HG03460 (cell line): ENCODE measurements around the gene ANP32D.
"Not testable (repeated sequence)": the region's sequence is repeated elsewhere in the genome, so short reads cannot be mapped to it uniquely, and the experiment has no call there.

Source experiments
- ATAC-seq: cut with Tn5 transposase; IDR thresholded peaks from one replicate; pipeline ENCODE4 v1.9.1; 2021; ENCODE audit not compliant: unreplicated experiment

Gene ANP32D

DNA sequence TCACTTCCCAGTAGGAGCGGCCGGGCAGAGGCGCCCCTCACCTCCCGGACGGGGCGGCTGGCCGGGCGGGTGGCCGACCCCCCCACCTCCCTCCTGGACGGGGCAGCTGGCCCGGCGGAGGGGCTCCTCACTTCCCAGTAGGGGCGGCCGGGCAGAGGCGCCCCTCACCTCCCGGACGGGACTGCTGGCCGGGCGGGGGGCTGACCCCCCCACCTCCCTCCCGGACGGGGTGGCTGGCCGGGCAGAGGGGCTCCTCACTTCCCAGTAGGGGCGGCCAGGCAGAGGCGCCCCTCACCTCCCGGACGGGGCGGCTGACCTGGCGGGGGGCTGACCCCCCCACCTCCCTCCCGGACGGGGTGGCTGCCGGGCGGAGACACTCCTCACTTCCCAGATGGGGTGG is 27.9 kb downstream of the ANP32D start:
- not testable (repeated sequence) for ATAC-seq

DNA sequence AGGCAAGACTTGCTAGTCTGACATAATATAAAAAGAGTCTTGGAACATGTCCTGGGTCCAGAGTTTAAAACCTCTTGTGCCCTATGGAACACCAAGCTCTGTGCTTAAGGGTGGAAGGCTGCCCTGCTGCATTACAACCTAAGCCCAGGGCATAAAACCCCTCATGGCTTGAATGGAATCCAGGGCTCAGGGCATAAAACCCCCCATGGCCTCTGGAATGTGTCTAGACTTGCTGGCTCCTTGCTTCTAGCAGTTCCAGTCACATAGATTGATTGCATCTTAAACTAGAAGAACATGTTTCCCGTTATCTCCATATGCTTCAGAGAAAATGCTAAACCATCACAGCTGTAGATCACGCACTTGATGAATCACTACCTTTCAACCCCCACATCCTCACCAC is 34.5 kb downstream of the ANP32D start:
- ATAC-seq = not testable (repeated sequence)

- ATAC-seq = no peak
Observed at GRCh38 chr12:48508987-48509386, 36.6 kb downstream of the ANP32D start.

DNA sequence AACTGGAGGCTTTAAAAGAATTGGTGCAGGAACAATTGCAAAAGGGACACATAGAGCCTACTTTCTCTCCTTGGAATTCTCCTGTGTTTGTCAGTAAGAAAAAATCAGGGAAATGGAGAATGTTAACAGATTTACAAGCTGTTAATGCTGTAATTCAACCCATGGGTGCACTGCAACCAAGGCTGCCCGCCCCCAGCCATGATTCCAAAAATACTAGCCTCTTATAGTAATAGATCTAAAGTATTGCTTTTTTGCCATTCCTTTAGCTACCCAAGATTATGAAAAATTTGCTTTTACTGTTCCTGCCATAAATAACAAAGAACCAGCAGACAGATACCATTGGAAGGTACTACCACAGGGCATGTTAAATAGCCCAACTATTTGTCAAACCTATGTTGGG is 37.8 kb downstream of the ANP32D start:
- no peak for ATAC-seq

DNA sequence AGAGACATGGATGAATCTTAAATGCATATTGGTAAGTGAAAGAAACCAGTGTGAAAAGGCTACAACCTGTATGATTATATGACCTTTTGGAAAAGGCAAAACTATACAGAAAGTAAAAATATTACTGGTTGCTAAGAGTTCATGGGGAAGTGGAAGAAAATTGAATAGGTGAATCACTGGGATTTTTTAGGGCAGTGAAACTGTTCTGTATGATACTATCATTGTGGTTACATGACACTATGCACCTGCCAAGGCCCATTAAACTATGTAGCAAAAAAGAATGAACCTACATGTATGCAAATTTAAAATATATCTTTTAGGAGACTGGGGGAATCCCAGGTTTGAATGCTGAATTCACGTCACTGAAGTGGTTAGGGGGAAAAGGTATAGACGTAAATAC is 40.5 kb downstream of the ANP32D start:
- ATAC-seq = peak; percentile 89

- no peak for ATAC-seq
Observed at GRCh38 chr12:48514728-48515127, 42.4 kb downstream of the ANP32D start.

- not testable (repeated sequence) for ATAC-seq
Observed at GRCh38 chr12:48520381-48520780, 48.0 kb downstream of the ANP32D start.
